GM12878 (cell line): ENCODE results near the gene PTAFR. TPM values are rescaled to one million over a fixed set of nuclear protein-coding genes. Genes with fewer than 3 reads are reported as not detected.
A peak's percentile ranks its signal among the peaks of the same experiment; 100 is the strongest.

Experiments
- ATAC-seq: fragments of 200-7000 bp; cut with Tn5 transposase; 3 replicates; pipeline ENCODE4 v1.9.1; 2020; ENCODE audit warnings: mild to moderate bottlenecking, moderate library complexity
- BruUV-seq: library from RNA; stranded (reverse); fragments of 400-500 nt; replicated peaks from 2 replicates; lab custom pipeline; 2021; lab: Mats Ljungman, UMichigan
- CTCF ChIA-PET: fragments of 300-600 bp; sonication (Branson Sonifier 250); formaldehyde crosslinking; extraction: SDS; loops from one replicate; lab custom pipeline; 2021; ENCODE audit warnings: inconsistent platforms; lab: Yijun Ruan, JAX
- POLR2A ChIA-PET: fragments of 350-600 bp; formaldehyde crosslinking; extraction: SDS; loops from one replicate; lab custom pipeline; 2021; ENCODE audit warnings: inconsistent platforms; lab: Charles Lee
- RAD21 ChIA-PET: fragments of 300-600 bp; sonication (Branson Sonifier 250); formaldehyde crosslinking; loops from one replicate; lab custom pipeline; 2023; ENCODE audit warnings: antibody characterized with exemption; ENCODE audit not compliant: unreplicated experiment; lab: Charles Lee
- SMC1A ChIA-PET: fragments of 300-600 bp; sonication (Branson Sonifier 250); formaldehyde crosslinking; loops from one replicate; lab custom pipeline; 2023; ENCODE audit not compliant: unreplicated experiment, uncharacterized antibody; lab: Charles Lee
- DNase-seq: peaks from one replicate; pipeline ENCODE4 v3.0.0-alpha.2; 2011; ENCODE audit warnings: low read depth, low spot score
- FAIRE-seq: peaks from 3 replicates; lab custom pipeline; 2011; peaks lifted over from hg19 to GRCh38; lab: Jason Lieb, UNC
- H2AFZ ChIP-seq: 2 replicates; pipeline ENCODE4 v1.6.0; 2011; ENCODE audit warnings: low read depth, low read length, control low read depth; ENCODE audit not compliant: control insufficient read depth
- H3K27ac ChIP-seq: 2 replicates; pipeline ENCODE4 v1.5.1; 2011; ENCODE audit warnings: control low read depth; ENCODE audit not compliant: control insufficient read depth, insufficient read depth
- H3K27me3 ChIP-seq, 2 experiments: replicated peaks in 1 of 2; 2 replicates each; pipeline versions ENCODE4 v1.6.0 to v1.6.1; 2011; ENCODE audit warnings: low read length in 1 of 2; ENCODE audit not compliant: control insufficient read depth in 2 of 2, insufficient read depth in 2 of 2
- H3K36me3 ChIP-seq, 2 experiments: 2 replicates each; pipeline ENCODE4 v1.5.1; 2011; ENCODE audit warnings: low read length in 1 of 2; ENCODE audit not compliant: control insufficient read depth in 2 of 2, insufficient read depth in 2 of 2
- H3K4me1 ChIP-seq: 2 replicates; pipeline ENCODE4 v1.6.1; 2011; ENCODE audit warnings: mild to moderate bottlenecking, low read length, moderate library complexity, mixed read lengths; ENCODE audit not compliant: control insufficient read depth, insufficient read depth
- H3K4me2 ChIP-seq: 2 replicates; pipeline ENCODE4 v1.6.0; 2011; ENCODE audit warnings: control low read depth; ENCODE audit not compliant: control insufficient read depth, insufficient read depth
- H3K4me3 ChIP-seq: fragments of 200-600 bp; sonication (generic); 2 replicates; pipeline ENCODE4 v1.5.1; 2016
- H3K79me2 ChIP-seq: 2 replicates; pipeline ENCODE4 v1.6.0; 2011; ENCODE audit warnings: low read length; ENCODE audit not compliant: control insufficient read depth, insufficient read depth
- H3K9ac ChIP-seq: 2 replicates; pipeline ENCODE4 v1.8.0; 2011; ENCODE audit warnings: low read length, control low read depth, mixed read lengths; ENCODE audit not compliant: control insufficient read depth, insufficient read depth
- H3K9me3 ChIP-seq: replicated peaks from 3 replicates; pipeline ENCODE4 v1.5.1; 2011; ENCODE audit warnings: mild to moderate bottlenecking, low read length; ENCODE audit not compliant: control insufficient read depth, insufficient read depth
- H4K20me1 ChIP-seq: 2 replicates; pipeline ENCODE4 v1.6.0; 2011; ENCODE audit not compliant: control insufficient read depth, insufficient read depth
- BCL11A ChIP-seq: IDR thresholded peaks from 2 replicates; pipeline ENCODE4 v1.6.1; 2011; ENCODE audit warnings: low read depth, low read length
- BRCA1 ChIP-seq: IDR thresholded peaks from 2 replicates; pipeline ENCODE4 v1.6.1; 2011; ENCODE audit warnings: low read depth, low read length, improper control_type of control experiment
- CBX5 ChIP-seq: sonication (generic); IDR thresholded peaks from 2 replicates; pipeline ENCODE4 v1.6.1; 2016; ENCODE audit warnings: low read depth, moderate library complexity, mild to moderate bottlenecking, inconsistent platforms
- IKZF2 ChIP-seq, 2 experiments: fragments of 450-650 bp; IDR thresholded peaks; 2 replicates each; pipeline ENCODE4 v1.6.1; 2017; ENCODE audit warnings: mild to moderate bottlenecking in 2 of 2, moderate library complexity in 2 of 2
- PRDM15 ChIP-seq: fragments of 450-650 bp; formaldehyde crosslinking; IDR thresholded peaks from 2 replicates; pipeline ENCODE4 v1.4.0; 2020; ENCODE audit warnings: mild to moderate bottlenecking, moderate library complexity
- WGBS: methylation state at CpG from one replicate; pipeline ENCODE4 v1.1.6; 2016; ENCODE audit warnings: low lambda C conversion rate; ENCODE audit not compliant: insufficient replicate concordance, insufficient coverage; ENCODE audit errors: missing lambda C conversion rate; 5-methylcytosine and 5-hydroxymethylcytosine counted together
- in situ Hi-C: fragments of 300-500 bp; cut with MboI; formaldehyde crosslinking; loops from 9 replicates; pipeline ENCODE4 v1.14.3; 2018; ENCODE audit warnings: mixed read lengths
- intact Hi-C: fragments of 100-400 bp; cut with micrococcal nuclease; formaldehyde crosslinking; loops from one replicate; pipeline ENCODE4 v1.14.2; 2022; ENCODE audit not compliant: unreplicated experiment
- polyA plus RNA-seq, 11 experiments: library from polyadenylated mRNA; depleted of rRNA in 4 of 11; unstranded in 6 of 11; stranded (reverse) in 5 of 11; fragments of >200 nt; fragmentation: Nextera tagmentation in 4 of 11; fragmentation: Illumina TruSeq in 1 of 11; extraction: Ambion mirVana in 4 of 11; extraction: Trizol in 1 of 11; gene quantifications; 1 replicate in 1 of 11; 2 replicates in 10 of 11; pipeline versions ENCODE4 v1.2.1 to v1.2.3, GENCODE V29; 2011 to 2016; ENCODE audit warnings: inconsistent platforms in 2 of 11, missing spikeins in 2 of 11, low read depth in 1 of 11
- total RNA-seq, 4 experiments: library from RNA; depleted of rRNA in 3 of 4; stranded (reverse); fragments of >200 nt in 3 of 4; fragmentation: Illumina TruSeq in 1 of 4; extraction: Trizol in 1 of 4; gene quantifications; 2 replicates each; pipeline versions ENCODE4 v1.2.1 to v1.2.3, GENCODE V29; 2013 to 2021
- TF ChIP-seq, protein P1 (sequence below), 3 experiments: IDR thresholded peaks in 2 of 3; conservative IDR thresholded peaks in 1 of 3; 2 replicates each; pipeline ENCODE4 v1.5.1; 2011; ENCODE audit warnings: low read depth in 3 of 3, low read length in 3 of 3, mild to moderate bottlenecking in 3 of 3, control low read depth in 2 of 3, moderate library complexity in 2 of 3, inconsistent platforms in 1 of 3, mixed read lengths in 1 of 3; ENCODE audit not compliant: control insufficient read depth in 2 of 3, insufficient read depth in 1 of 3; ENCODE audit errors: extremely low read depth in 1 of 3

The PTAFR gene
- total and polyA plus RNA-seq, 10 of the 15 experiments (the other 5 are each of a cell fraction or from before 2014, with no cell fraction given), result 17.5 to 251 (median 27.7) TPM

- WGBS, result 47% methylated on average over 3 of the region's 3 CpGs
- DNase-seq (no peak), FAIRE-seq (peak; percentile 71), ATAC-seq (no peak; the same call in 1 of the 3 replicates)
- H3K9ac ChIP-seq, result no peak overlapping the region
- H3K4me2 ChIP-seq, result no peak overlapping the region
- SMC1A ChIA-PET, result interaction anchor here (0.7 to 4.6 kb wide), 9 partner anchors 7 to 95 kb away, joined by 3 to 43 read pairs (median 13); no protein-coding TSS in a partner anchor
- TF ChIP-seq BCL11A (no peak), CBX5 (no peak), BRCA1 (no peak), PRDM15 (CRISPR knock-in tag) (no peak), IKZF2 (IDR thresholded peaks at IDR 0.05) (no peak)
- TF ChIP-seq, protein P1, sequence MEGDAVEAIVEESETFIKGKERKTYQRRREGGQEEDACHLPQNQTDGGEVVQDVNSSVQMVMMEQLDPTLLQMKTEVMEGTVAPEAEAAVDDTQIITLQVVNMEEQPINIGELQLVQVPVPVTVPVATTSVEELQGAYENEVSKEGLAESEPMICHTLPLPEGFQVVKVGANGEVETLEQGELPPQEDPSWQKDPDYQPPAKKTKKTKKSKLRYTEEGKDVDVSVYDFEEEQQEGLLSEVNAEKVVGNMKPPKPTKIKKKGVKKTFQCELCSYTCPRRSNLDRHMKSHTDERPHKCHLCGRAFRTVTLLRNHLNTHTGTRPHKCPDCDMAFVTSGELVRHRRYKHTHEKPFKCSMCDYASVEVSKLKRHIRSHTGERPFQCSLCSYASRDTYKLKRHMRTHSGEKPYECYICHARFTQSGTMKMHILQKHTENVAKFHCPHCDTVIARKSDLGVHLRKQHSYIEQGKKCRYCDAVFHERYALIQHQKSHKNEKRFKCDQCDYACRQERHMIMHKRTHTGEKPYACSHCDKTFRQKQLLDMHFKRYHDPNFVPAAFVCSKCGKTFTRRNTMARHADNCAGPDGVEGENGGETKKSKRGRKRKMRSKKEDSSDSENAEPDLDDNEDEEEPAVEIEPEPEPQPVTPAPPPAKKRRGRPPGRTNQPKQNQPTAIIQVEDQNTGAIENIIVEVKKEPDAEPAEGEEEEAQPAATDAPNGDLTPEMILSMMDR (IDR thresholded peaks at IDR 0.05 in 2 of 3, conservative IDR thresholded peaks at IDR 0.05 in 1 of 3; ENCODE audit: control insufficient read depth in 2 of 3, extremely low read depth in 1 of 3, insufficient read depth in 1 of 3, low read depth in 3 of 3, low read length in 3 of 3), result peak in 1 of 3 experiments; percentile 12; a peak in 1 of 6 replicates
- H3K4me3 ChIP-seq, result no peak overlapping the region
- BruUV-seq, result no TSS peak
- intact Hi-C loops, result loop anchor here (2.0 kb wide), 2 partner anchors 22 to 32 kb away; no protein-coding TSS in a partner anchor
- H4K20me1 ChIP-seq, result no peaks in the 10 kb centered on the region
- H3K36me3 ChIP-seq, result no peaks in the 10 kb centered on the region
- peak overlapping the region; percentile 29; the same call in 1 of the 2 replicates for H2AFZ ChIP-seq
- no peaks in the 10 kb centered on the region for H3K27me3 ChIP-seq
- RAD21 ChIA-PET, result interaction anchor here (1.1 to 11.7 kb wide), 5 partner anchors 22 to 86 kb away, joined by 3 to 113 read pairs (median 5); partner anchors contain the start of gene EYA3
- H3K27ac ChIP-seq, result no peak overlapping the region
- in situ Hi-C loops, result no loop called here
- H3K4me1 ChIP-seq, result peaks cover 39% of the 10 kb centered on the region
- CTCF ChIA-PET, result interaction anchor here (0.9 to 6.9 kb wide), 10 partner anchors 11 to 132 kb away, joined by 3 to 57 read pairs (median 6); partner anchors contain the start of gene EYA3
- POLR2A ChIA-PET, result interaction anchor here (0.5 to 3.7 kb wide), 8 partner anchors 13 to 125 kb away, joined by 3 to 18 read pairs (median 5); no protein-coding TSS in a partner anchor
- H3K79me2 ChIP-seq, result no peaks in the 10 kb centered on the region
- H3K9me3 ChIP-seq, result no peaks in the 10 kb centered on the region
Measured at GRCh38 chr1:28113242-28113572, 63.3 kb downstream of the PTAFR start.
